CD4-positive, CD25-positive, alpha-beta regulatory T cell (primary cell): ENCODE data around the gene DNAJC28. TPM values are rescaled to one million over a fixed set of nuclear protein-coding genes. Genes with fewer than 3 reads are reported as not detected.

Experiments
- ATAC-seq, 2 donors: fragments of 150-1000 bp; cut with Tn5 transposase; one replicate each; pipeline ENCODE4 v1.10.0; 2021; ENCODE audit warnings: low read depth in 2 of 2, moderate number of reproducible peaks in 2 of 2, moderate library complexity in 1 of 2
- DNase-seq, 3 donors: peaks; one replicate each; pipeline versions ENCODE4 v3.0.0 to v3.0.0-alpha.2; 2012 to 2022; ENCODE audit warnings: mixed read lengths in 1 of 3
- H3K27ac ChIP-seq: one replicate; pipeline ENCODE4 v1.7.0; 2013; ENCODE audit warnings: mild to moderate bottlenecking, low read length; ENCODE audit not compliant: insufficient read depth, poor library complexity, severe bottlenecking
- H3K27me3 ChIP-seq: one replicate; pipeline ENCODE4 v1.7.0; 2013; ENCODE audit warnings: low read length; ENCODE audit not compliant: control insufficient read depth, insufficient read depth
- H3K36me3 ChIP-seq: one replicate; pipeline ENCODE4 v1.7.0; 2013; ENCODE audit warnings: mild to moderate bottlenecking, low read length, moderate library complexity; ENCODE audit not compliant: control insufficient read depth, insufficient read depth
- H3K4me1 ChIP-seq: 2 replicates; pipeline ENCODE4 v1.7.0; 2013; ENCODE audit warnings: mild to moderate bottlenecking, low read length; ENCODE audit not compliant: insufficient read depth, control insufficient read depth, poor library complexity, severe bottlenecking
- H3K4me3 ChIP-seq: one replicate; pipeline ENCODE4 v1.7.0; 2013; ENCODE audit warnings: low read depth, mild to moderate bottlenecking, low read length, moderate library complexity
- H3K9me3 ChIP-seq, 2 experiments: 1 replicate in 1 of 2; 2 replicates in 1 of 2; pipeline ENCODE4 v1.7.0; 2013; ENCODE audit warnings: low read length in 2 of 2, mild to moderate bottlenecking in 1 of 2, moderate library complexity in 1 of 2; ENCODE audit not compliant: control insufficient read depth in 2 of 2
- H3K27ac Mint-ChIP-seq, 3 donors: one replicate each; pipeline ENCODE4 v1.8.0; 2020 to 2022; ENCODE audit warnings: mild to moderate bottlenecking in 3 of 3, mixed read lengths in 3 of 3, moderate library complexity in 2 of 3
- H3K27me3 Mint-ChIP-seq: one replicate; pipeline ENCODE4 v1.8.0; 2022; ENCODE audit warnings: mild to moderate bottlenecking, mixed read lengths
- H3K36me3 Mint-ChIP-seq: one replicate; pipeline ENCODE4 v1.8.0; 2020; ENCODE audit warnings: mixed read lengths
- H3K4me1 Mint-ChIP-seq, 4 donors: one replicate each; pipeline ENCODE4 v1.8.0; 2020 to 2022; ENCODE audit warnings: mixed read lengths in 4 of 4, mild to moderate bottlenecking in 1 of 4
- H3K4me3 Mint-ChIP-seq, 4 donors: one replicate each; pipeline ENCODE4 v1.8.0; 2020 to 2022; ENCODE audit warnings: mild to moderate bottlenecking in 4 of 4, mixed read lengths in 4 of 4, moderate library complexity in 3 of 4
- H3K9me3 Mint-ChIP-seq, 7 donors: one replicate each; pipeline ENCODE4 v1.8.0; 2020 to 2022; ENCODE audit warnings: mixed read lengths in 7 of 7, mild to moderate bottlenecking in 3 of 7, moderate library complexity in 2 of 7
- polyA plus RNA-seq, 4 donors: library from polyadenylated mRNA; unstranded; fragments of 300-500 nt; fragmentation: Illumina TruSeq; gene quantifications; one replicate each; pipeline ENCODE4 v1.2.3, GENCODE V29; 2021
- total RNA-seq: library from RNA; stranded (reverse); gene quantifications from one replicate; pipeline ENCODE4 v1.2.3, GENCODE V29; 2022

DNAJC28 gene, protein sequence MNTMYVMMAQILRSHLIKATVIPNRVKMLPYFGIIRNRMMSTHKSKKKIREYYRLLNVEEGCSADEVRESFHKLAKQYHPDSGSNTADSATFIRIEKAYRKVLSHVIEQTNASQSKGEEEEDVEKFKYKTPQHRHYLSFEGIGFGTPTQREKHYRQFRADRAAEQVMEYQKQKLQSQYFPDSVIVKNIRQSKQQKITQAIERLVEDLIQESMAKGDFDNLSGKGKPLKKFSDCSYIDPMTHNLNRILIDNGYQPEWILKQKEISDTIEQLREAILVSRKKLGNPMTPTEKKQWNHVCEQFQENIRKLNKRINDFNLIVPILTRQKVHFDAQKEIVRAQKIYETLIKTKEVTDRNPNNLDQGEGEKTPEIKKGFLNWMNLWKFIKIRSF
- total RNA-seq, result 0.17 TPM
- polyA plus RNA-seq, result under 1 TPM; 0.33 to 0.78 (median 0.73) TPM

- Mint-ChIP-seq H3K4me1 (peaks cover 3 to 14% (median 8%) of the 10 kb centered on the region in 4 donors), H3K27ac (peak within 1 kb of the TSS; percentile 93 to 98 (median 94)), H3K4me3 (peak within 1 kb of the TSS; percentile 85 to 97 (median 92)), H3K27me3 (peaks cover 25% of the 10 kb centered on the region), H3K9me3 (peaks cover 0 to under 1% (median 0%) of the 10 kb centered on the region in 7 donors), H3K36me3 (no peaks in the 10 kb centered on the region)
- H3K9me3 ChIP-seq, result no peaks in the 10 kb centered on the region
- no peaks in the 10 kb centered on the region for H3K27me3 ChIP-seq
- ATAC-seq, result peak; percentile 95 to 97
- H3K36me3 ChIP-seq, result no peaks in the 10 kb centered on the region
- DNase-seq, result peak; percentile 92 to 95 (median 94)
- peak within 1 kb of the TSS; percentile 62 for H3K27ac ChIP-seq
- H3K4me1 ChIP-seq, result peaks cover 11% of the 10 kb centered on the region
- H3K4me3 ChIP-seq, result peak within 1 kb of the TSS; percentile 83
Measured at GRCh38 chr21:33491373-33492102, at the start of gene DNAJC28. Gene DNAJC28, minus strand, starts transcription at chr21:33491716. Its CDS starts 2,323 bp downstream, at chr21:33489393.

GRCh38 chr21:33541105-33541711 is 49.7 kb upstream of the DNAJC28 start:
- peaks cover 25% of the 10 kb centered on the region for H3K36me3 Mint-ChIP-seq
- H3K9me3 ChIP-seq, result no peaks in the 10 kb centered on the region
- H3K4me3 Mint-ChIP-seq, result peak overlapping the region; percentile 94 to 100 (median 96)
- peaks cover 16 to 55% (median 49%) of the 10 kb centered on the region in 4 donors for H3K4me1 Mint-ChIP-seq
- no peaks in the 10 kb centered on the region for H3K9me3 Mint-ChIP-seq
- no peaks in the 10 kb centered on the region for H3K27me3 ChIP-seq
- DNase-seq (peak in 1 of 3 donors; percentile 23), ATAC-seq (no peak)
- H3K4me1 ChIP-seq, result peaks cover 32% of the 10 kb centered on the region
- H3K27ac ChIP-seq, result peak overlapping the region; percentile 100
- peak overlapping the region; percentile 98 for H3K4me3 ChIP-seq
- H3K27ac Mint-ChIP-seq, result peak overlapping the region; percentile 99
- H3K27me3 Mint-ChIP-seq, result no peaks in the 10 kb centered on the region
- H3K36me3 ChIP-seq, result peaks cover 24% of the 10 kb centered on the region

- Mint-ChIP-seq H3K36me3 (peaks cover 21% of the 10 kb centered on the region), H3K4me1 (peaks cover 11 to 50% (median 46%) of the 10 kb centered on the region in 4 donors), H3K4me3 (peak overlapping the region; percentile 80 to 100 (median 96)), H3K27ac (peak overlapping the region; percentile 85 to 99 (median 96)), H3K9me3 (no peaks in the 10 kb centered on the region), H3K27me3 (no peaks in the 10 kb centered on the region)
- Histone ChIP-seq H3K36me3 (peaks cover 27% of the 10 kb centered on the region), H3K27ac (peak overlapping the region; percentile 100), H3K27me3 (no peaks in the 10 kb centered on the region), H3K4me1 (peaks cover 27% of the 10 kb centered on the region), H3K4me3 (peak overlapping the region; percentile 98), H3K9me3 (no peaks in the 10 kb centered on the region)
- ATAC-seq (no peak), DNase-seq (peak in 1 of 3 donors; percentile 23)
Measured at GRCh38 chr21:33540711-33541104, 49.2 kb upstream of the DNAJC28 start.

GRCh38 chr21:33539616-33540015 is 48.1 kb upstream of the DNAJC28 start:
- Histone ChIP-seq H3K4me3 (no peak overlapping the region), H3K27me3 (no peaks in the 10 kb centered on the region), H3K4me1 (peaks cover 16% of the 10 kb centered on the region), H3K36me3 (peaks cover 36% of the 10 kb centered on the region), H3K27ac (no peak overlapping the region), H3K9me3 (no peaks in the 10 kb centered on the region)
- Mint-ChIP-seq H3K4me3 (no peak overlapping the region), H3K27me3 (no peaks in the 10 kb centered on the region), H3K27ac (no peak overlapping the region), H3K9me3 (no peaks in the 10 kb centered on the region), H3K4me1 (peaks cover 7 to 42% (median 38%) of the 10 kb centered on the region in 4 donors), H3K36me3 (peaks cover 27% of the 10 kb centered on the region)
- no peak for DNase-seq
- ATAC-seq, result no peak

DNA sequence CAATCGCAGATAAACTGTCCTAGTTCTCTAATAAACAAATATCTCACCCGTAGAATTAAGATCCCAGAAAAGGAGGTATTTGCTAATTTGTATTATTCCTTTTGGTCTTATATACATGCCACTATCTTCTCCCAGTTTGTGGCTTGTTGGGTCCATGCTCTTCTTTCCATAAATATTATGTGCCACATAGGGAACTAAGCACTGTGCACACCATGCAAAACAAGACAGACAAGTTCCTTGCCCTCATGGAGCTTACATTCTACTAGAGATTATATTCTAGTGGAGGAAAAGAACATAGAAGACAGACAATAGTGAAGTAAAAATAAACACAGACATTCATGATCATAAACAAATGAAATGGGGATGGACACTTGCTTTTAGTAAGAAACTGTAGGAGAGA is 45.7 kb upstream of the DNAJC28 start:
- H3K27ac ChIP-seq, result no peak overlapping the region
- no peaks in the 10 kb centered on the region for H3K9me3 ChIP-seq
- Mint-ChIP-seq H3K27ac (no peak overlapping the region), H3K4me1 (peaks cover 7 to 34% (median 29%) of the 10 kb centered on the region in 4 donors), H3K36me3 (peaks cover 31% of the 10 kb centered on the region), H3K9me3 (no peaks in the 10 kb centered on the region), H3K4me3 (peak overlapping the region in 1 of 4 donors; percentile 13), H3K27me3 (no peaks in the 10 kb centered on the region)
- DNase-seq (no peak), ATAC-seq (no peak)
- H3K4me1 ChIP-seq, result peaks cover 11% of the 10 kb centered on the region
- H3K36me3 ChIP-seq, result peaks cover 56% of the 10 kb centered on the region
- no peaks in the 10 kb centered on the region for H3K27me3 ChIP-seq
- H3K4me3 ChIP-seq, result no peak overlapping the region

DNA sequence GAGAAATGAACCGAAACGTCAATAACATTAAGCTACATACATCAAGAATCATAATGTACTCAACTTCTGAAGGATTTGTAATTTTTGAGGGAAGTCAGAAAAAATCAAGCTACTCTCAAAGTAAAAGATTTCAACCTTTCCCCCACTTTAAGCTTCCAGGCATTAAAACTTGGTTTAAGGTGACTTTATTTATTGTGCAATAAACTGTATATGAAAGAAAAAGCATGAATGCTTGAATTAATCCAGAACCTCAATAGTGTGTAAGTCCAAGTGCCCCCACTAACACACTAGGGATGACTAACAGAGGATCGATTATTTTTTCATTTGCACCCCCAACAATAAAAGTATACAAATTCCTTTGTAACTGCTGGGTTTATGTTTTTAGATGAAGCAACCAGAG is 39.5 kb upstream of the DNAJC28 start:
- Mint-ChIP-seq H3K9me3 (no peaks in the 10 kb centered on the region), H3K36me3 (peaks cover 40% of the 10 kb centered on the region), H3K27me3 (no peaks in the 10 kb centered on the region), H3K4me3 (no peak overlapping the region), H3K27ac (no peak overlapping the region), H3K4me1 (peaks cover 0 to 6% (median 0%) of the 10 kb centered on the region in 4 donors)
- no peaks in the 10 kb centered on the region for H3K9me3 ChIP-seq
- no peak for ATAC-seq
- DNase-seq, result no peak
- no peak overlapping the region for H3K27ac ChIP-seq
- H3K4me1 ChIP-seq, result no peaks in the 10 kb centered on the region
- no peaks in the 10 kb centered on the region for H3K27me3 ChIP-seq
- H3K36me3 ChIP-seq, result peaks cover 86% of the 10 kb centered on the region
- H3K4me3 ChIP-seq, result no peak overlapping the region

GRCh38 chr21:33522953-33523349 is 31.4 kb upstream of the DNAJC28 start:
- Mint-ChIP-seq H3K27me3 (no peaks in the 10 kb centered on the region), H3K9me3 (no peaks in the 10 kb centered on the region), H3K27ac (no peak overlapping the region), H3K4me1 (no peaks in the 10 kb centered on the region), H3K36me3 (peaks cover 30% of the 10 kb centered on the region), H3K4me3 (no peak overlapping the region)
- DNase-seq (no peak), ATAC-seq (no peak)
- Histone ChIP-seq H3K9me3 (no peaks in the 10 kb centered on the region), H3K27me3 (no peaks in the 10 kb centered on the region), H3K36me3 (peaks cover 49% of the 10 kb centered on the region), H3K4me3 (no peak overlapping the region), H3K4me1 (no peaks in the 10 kb centered on the region), H3K27ac (no peak overlapping the region)
